IMR-90 (cell line): Measurements from ENCODE around the gene YPEL2. TPM values are rescaled to one million over a fixed set of nuclear protein-coding genes. Genes with fewer than 3 reads are reported as not detected.

Source experiments
- ATAC-seq: fragments of 200-7000 bp; cut with Tn5 transposase; 2 replicates; pipeline ENCODE4 v1.9.1; 2020; ENCODE audit warnings: low read depth, mild to moderate bottlenecking, moderate library complexity
- BruUV-seq: library from RNA; stranded (reverse); fragments of 400-500 nt; replicated peaks from 2 replicates; lab custom pipeline; 2021; lab: Mats Ljungman, UMichigan
- CTCF ChIA-PET: fragments of 300-600 bp; formaldehyde crosslinking; extraction: SDS; loops from one replicate; lab custom pipeline; 2021; ENCODE audit warnings: antibody characterized with exemption; lab: Yijun Ruan, JAX
- POLR2A ChIA-PET: fragments of 300-600 bp; sonication (Branson Sonifier 250); formaldehyde crosslinking; loops from one replicate; lab custom pipeline; 2022; ENCODE audit warnings: antibody characterized with exemption; ENCODE audit not compliant: unreplicated experiment; lab: Charles Lee
- DNase-seq: peaks from one replicate; pipeline ENCODE4 v3.0.0; 2013
- H2AFZ ChIP-seq: replicated peaks from 2 replicates; pipeline ENCODE3; 2013; ENCODE audit warnings: low read length, mild to moderate bottlenecking; ENCODE audit not compliant: poor library complexity
- H2AK5ac ChIP-seq: 2 replicates; pipeline ENCODE4 v1.6.1; 2013; ENCODE audit warnings: low read depth, low read length, inconsistent platforms
- H2AK9ac ChIP-seq: replicated peaks from 2 replicates; pipeline ENCODE3; 2013; ENCODE audit warnings: mild to moderate bottlenecking, low read depth, low read length, moderate library complexity; ENCODE audit not compliant: poor library complexity
- H2BK120ac ChIP-seq: 2 replicates; pipeline ENCODE4 v1.6.1; 2013; ENCODE audit warnings: low read depth, low read length, inconsistent platforms
- H2BK15ac ChIP-seq: 3 replicates; pipeline ENCODE4 v1.6.1; 2013; ENCODE audit warnings: low read depth, low read length, inconsistent platforms
- H2BK20ac ChIP-seq: 2 replicates; pipeline ENCODE4 v1.6.1; 2013; ENCODE audit warnings: low read depth, mild to moderate bottlenecking, inconsistent platforms, low read length, moderate library complexity
- H2BK5ac ChIP-seq: 2 replicates; pipeline ENCODE4 v1.6.1; 2013; ENCODE audit warnings: mild to moderate bottlenecking, low read depth, low read length, inconsistent platforms; ENCODE audit not compliant: poor library complexity, severe bottlenecking
- H3K14ac ChIP-seq: replicated peaks from 2 replicates; pipeline ENCODE4 v1.6.1; 2013; ENCODE audit warnings: low read depth, low read length, inconsistent platforms
- H3K18ac ChIP-seq: 2 replicates; pipeline ENCODE4 v1.6.1; 2013; ENCODE audit warnings: low read depth, low read length, control low read depth
- H3K23ac ChIP-seq: 2 replicates; pipeline ENCODE4 v1.6.1; 2013; ENCODE audit warnings: low read depth, low read length, inconsistent platforms
- H3K27ac ChIP-seq: 2 replicates; pipeline ENCODE4 v1.5.1; 2013; ENCODE audit warnings: mild to moderate bottlenecking, control low read depth, low read length; ENCODE audit not compliant: insufficient read depth
- H3K27me3 ChIP-seq: 2 replicates; pipeline ENCODE4 v1.6.1; 2013; ENCODE audit warnings: low read length; ENCODE audit not compliant: control insufficient read depth, insufficient read depth
- H3K36me3 ChIP-seq: 2 replicates; pipeline ENCODE4 v1.6.1; 2013; ENCODE audit warnings: low read length, mixed read lengths; ENCODE audit not compliant: control insufficient read depth, insufficient read depth
- H3K4ac ChIP-seq: 2 replicates; pipeline ENCODE4 v1.6.1; 2013; ENCODE audit warnings: low read depth, low read length, inconsistent platforms
- H3K4me1 ChIP-seq: 2 replicates; pipeline ENCODE4 v1.6.1; 2013; ENCODE audit warnings: low read length, mixed read lengths; ENCODE audit not compliant: control insufficient read depth, insufficient read depth
- H3K4me2 ChIP-seq: 2 replicates; pipeline ENCODE4 v1.6.1; 2013; ENCODE audit warnings: low read depth, mild to moderate bottlenecking, control low read depth, low read length, moderate library complexity
- H3K4me3 ChIP-seq: 2 replicates; pipeline ENCODE4 v1.5.1; 2013; ENCODE audit warnings: low read depth, mild to moderate bottlenecking, control low read depth, low read length, moderate library complexity; ENCODE audit not compliant: insufficient read depth
- H3K56ac ChIP-seq: 2 replicates; pipeline ENCODE4 v1.6.1; 2013; ENCODE audit warnings: low read length, inconsistent platforms; ENCODE audit not compliant: insufficient read depth; ENCODE audit errors: extremely low read depth
- H3K79me1 ChIP-seq, 2 experiments: 2 replicates each; pipeline ENCODE4 v1.6.1; 2013; ENCODE audit warnings: low read length in 2 of 2, inconsistent platforms in 1 of 2, low read depth in 1 of 2
- H3K9ac ChIP-seq: 2 replicates; pipeline ENCODE4 v1.6.1; 2013; ENCODE audit warnings: low read depth, low read length, control low read depth
- H3K9me1 ChIP-seq: 2 replicates; pipeline ENCODE4 v1.6.1; 2013; ENCODE audit warnings: low read length, inconsistent platforms; ENCODE audit not compliant: insufficient read depth
- H3K9me3 ChIP-seq: 2 replicates; pipeline ENCODE4 v1.6.1; 2013; ENCODE audit warnings: low read length; ENCODE audit not compliant: control insufficient read depth, insufficient read depth
- H4K20me1 ChIP-seq: 2 replicates; pipeline ENCODE4 v1.6.1; 2013; ENCODE audit warnings: low read length, inconsistent platforms; ENCODE audit not compliant: insufficient read depth
- H4K5ac ChIP-seq: 2 replicates; pipeline ENCODE4 v1.6.1; 2013; ENCODE audit warnings: mild to moderate bottlenecking, low read depth, low read length, control low read depth
- H4K8ac ChIP-seq, 2 experiments: 2 replicates each; pipeline ENCODE4 v1.6.1; 2013; ENCODE audit warnings: low read depth in 2 of 2, low read length in 2 of 2, control low read depth in 1 of 2, inconsistent platforms in 1 of 2
- H4K91ac ChIP-seq: 2 replicates; pipeline ENCODE4 v1.6.1; 2013; ENCODE audit warnings: low read depth, low read length, inconsistent platforms; ENCODE audit not compliant: insufficient read depth
- BHLHE40 ChIP-seq: fragments of 150-350 bp; IDR thresholded peaks from 2 replicates; pipeline ENCODE4 v1.6.1; 2016; ENCODE audit warnings: mild to moderate bottlenecking, low read depth, low read length
- CEBPB ChIP-seq: IDR thresholded peaks from 2 replicates; pipeline ENCODE4 v1.6.1; 2012; ENCODE audit warnings: low read depth, low read length, improper control_type of control experiment
- CHD1 ChIP-seq: IDR thresholded peaks from 2 replicates; pipeline ENCODE4 v1.6.1; 2012; ENCODE audit warnings: low read depth, low read length, improper control_type of control experiment
- CTCF ChIP-seq: conservative IDR thresholded peaks from 2 replicates; pipeline ENCODE4 v1.5.1; 2012; ENCODE audit warnings: mild to moderate bottlenecking, low read depth, low read length, improper control_type of control experiment
- ELK1 ChIP-seq: fragments of 150-350 bp; IDR thresholded peaks from 2 replicates; pipeline ENCODE4 v1.6.1; 2016; ENCODE audit warnings: low read depth, mild to moderate bottlenecking, low read length, moderate library complexity, borderline replicate concordance
- FOS ChIP-seq: fragments of 150-350 bp; IDR thresholded peaks from 2 replicates; pipeline ENCODE4 v1.6.1; 2016; ENCODE audit warnings: low read depth, low read length
- MAFK ChIP-seq: IDR thresholded peaks from 2 replicates; pipeline ENCODE4 v1.6.1; 2012; ENCODE audit warnings: low read depth, low read length, improper control_type of control experiment
- MAZ ChIP-seq: IDR thresholded peaks from 2 replicates; pipeline ENCODE4 v1.6.1; 2012; ENCODE audit warnings: low read depth, mild to moderate bottlenecking, low read length, improper control_type of control experiment, moderate library complexity, borderline replicate concordance
- MXI1 ChIP-seq: IDR thresholded peaks from 2 replicates; pipeline ENCODE4 v1.6.1; 2012; ENCODE audit warnings: low read depth, mild to moderate bottlenecking, low read length, moderate library complexity, borderline replicate concordance
- NFE2L2 ChIP-seq: fragments of 150-350 bp; IDR thresholded peaks from 2 replicates; pipeline ENCODE4 v1.6.1; 2016; ENCODE audit warnings: low read depth, mild to moderate bottlenecking, low read length
- POLR2A ChIP-seq: IDR thresholded peaks from 2 replicates; pipeline ENCODE4 v1.6.1; 2012; ENCODE audit warnings: mild to moderate bottlenecking, low read depth, low read length
- RAD21 ChIP-seq: IDR thresholded peaks from 2 replicates; pipeline ENCODE4 v1.6.1; 2012; ENCODE audit warnings: low read length, improper control_type of control experiment
- RCOR1 ChIP-seq: IDR thresholded peaks from 2 replicates; pipeline ENCODE4 v1.6.1; 2012; ENCODE audit warnings: mild to moderate bottlenecking, low read length, improper control_type of control experiment; ENCODE audit not compliant: insufficient replicate concordance
- RFX5 ChIP-seq: IDR thresholded peaks from 2 replicates; pipeline ENCODE4 v1.8.0; 2012; ENCODE audit warnings: low read depth, mild to moderate bottlenecking, low read length, moderate library complexity
- SMC3 ChIP-seq: fragments of 150-350 bp; IDR thresholded peaks from 2 replicates; pipeline ENCODE4 v1.6.1; 2016; ENCODE audit warnings: low read depth, mild to moderate bottlenecking, antibody characterized with exemption, low read length, moderate library complexity
- USF2 ChIP-seq: fragments of 150-350 bp; IDR thresholded peaks from 2 replicates; pipeline ENCODE4 v1.6.1; 2017; ENCODE audit warnings: mild to moderate bottlenecking, antibody characterized with exemption, low read length, low read depth
- whole genome bisulfite sequencing, 2 experiments: methylation state at CpG; one replicate each; pipeline versions ENCODE4 v1.1.5 to v1.1.7; 2013; ENCODE audit warnings: missing lambda C conversion rate in 2 of 2; ENCODE audit not compliant: insufficient read length in 1 of 2; ENCODE audit errors: extremely low coverage in 2 of 2; 5-methylcytosine and 5-hydroxymethylcytosine counted together
- dilution Hi-C: fragments of 300-500 bp; cut with HindIII; formaldehyde crosslinking; loops from one replicate; pipeline ENCODE4 v1.14.3; 2018; ENCODE audit warnings: low sequenced_read_pairs; ENCODE audit not compliant: unreplicated experiment
- in situ Hi-C: fragments of 300-500 bp; cut with MboI; formaldehyde crosslinking; loops from 3 replicates; pipeline ENCODE4 v1.14.3; 2019; ENCODE audit warnings: low sequenced_read_pairs, inconsistent platforms, mixed read lengths
- intact Hi-C: fragments of 100-400 bp; cut with micrococcal nuclease; formaldehyde crosslinking; loops from 2 replicates; pipeline ENCODE4 v1.10.0; 2022
- polyA plus RNA-seq, 3 experiments: library from polyadenylated mRNA; depleted of rRNA; stranded (reverse); fragments of >200 nt; gene quantifications; 2 replicates each; pipeline ENCODE4 v1.2.3, GENCODE V29; 2012; ENCODE audit warnings: low replicate concordance in 1 of 3
- total RNA-seq: library from RNA; depleted of rRNA; stranded (reverse); fragments of >200 nt; gene quantifications from 2 replicates; pipeline ENCODE4 v1.2.3, GENCODE V29; 2012

YPEL2 gene
- total and polyA plus RNA-seq, 2 of the 4 experiments (the other 2 are of a cell fraction): 2.3 to 3.4 TPM

- Histone ChIP-seq H4K8ac (no peak overlapping the region), H2AK5ac (no peak overlapping the region), H3K27ac (no peak overlapping the region), H4K20me1 (no peaks in the 10 kb centered on the region; the same call in 1 of the 2 replicates), H3K23ac (no peak overlapping the region), H4K91ac (no peak overlapping the region), H4K5ac (no peak overlapping the region), H2AK9ac (no peak overlapping the region), H3K4ac (no peak overlapping the region), H3K9me1 (no peaks in the 10 kb centered on the region), H3K79me1 (no peaks in the 10 kb centered on the region), H3K18ac (no peak overlapping the region), H2BK15ac (no peak overlapping the region), H2BK5ac (no peak overlapping the region), H2AFZ (no peak overlapping the region), H3K36me3 (peaks cover 2% of the 10 kb centered on the region; the same call in 1 of the 2 replicates), H3K9me3 (no peaks in the 10 kb centered on the region), H2BK20ac (no peak overlapping the region), H3K4me2 (no peak overlapping the region), H3K9ac (no peak overlapping the region), H3K27me3 (no peaks in the 10 kb centered on the region), H3K56ac (no peak overlapping the region), H3K4me1 (no peaks in the 10 kb centered on the region; the same call in 1 of the 2 replicates), H2BK120ac (no peak overlapping the region), H3K4me3 (no peak overlapping the region), H3K14ac (no peak overlapping the region)
- dilution Hi-C loops: no loop called here
- CTCF ChIA-PET: interaction anchor here (0.9 kb wide), 1 partner anchor 39 kb away, joined by 5 read pairs; no protein-coding TSS in a partner anchor
- in situ Hi-C loops: no loop called here
- no CpG with 5 or more reads among the region's 9 CpGs for WGBS, 2 experiments
- ATAC-seq (no peak), DNase-seq (no peak)
- intact Hi-C loops: no loop called here
- no TSS peak for BruUV-seq
- TF ChIP-seq CTCF (no peak), RCOR1 (no peak), CEBPB (no peak), USF2 (no peak), MXI1 (no peak), BHLHE40 (no peak), MAFK (no peak), NFE2L2 (no peak), ELK1 (no peak), SMC3 (no peak), MAZ (no peak), POLR2A (no peak), CHD1 (no peak), RAD21 (no peak), RFX5 (no peak), FOS (no peak)
- POLR2A ChIA-PET: no interaction called here
Observed at GRCh38 chr17:59388069-59388556, 56.7 kb downstream of the YPEL2 start.
